ENCODE data around the gene BBC3. TPM values are rescaled to one million over a fixed set of nuclear protein-coding genes. Genes with fewer than 3 reads are reported as not detected.

The BBC3 gene
- polyA plus RNA-seq, 2 of the 4 experiments (the other 2 are of a cell fraction): 6.0 to 8.9 TPM

GRCh38 chr19:47268028-47268427 is 37.0 kb upstream of the BBC3 start:
- POLR2A ChIA-PET: no interaction called here
- TF ChIP-seq FOSL2 (IDR thresholded peaks at IDR 0.05): no peak
- TF ChIP-seq FOSL2 (CRISPR knock-in tag; IDR thresholded peaks at IDR 0.05): no peak
- TF ChIP-seq JUN (IDR thresholded peaks at IDR 0.05): no peak
- TF ChIP-seq NR3C1 (IDR thresholded peaks at IDR 0.05): no peak
- TF ChIP-seq ZFP36 (IDR thresholded peaks at IDR 0.05; ENCODE audit: borderline replicate concordance, partially characterized antibody): no peak
- FAIRE-seq: no peak
- Histone ChIP-seq H3K4me3 (no peak overlapping the region), H3K4me2 (no peak overlapping the region), H3K9me3 (no peaks in the 10 kb centered on the region), H3K4me1 (peaks cover 8% of the 10 kb centered on the region; the same call in 2 of the 3 replicates), H3K27ac (no peak overlapping the region)
- 87% methylated on average over 6 of the region's 6 CpGs for WGBS (ENCODE audit: missing lambda C conversion rate)
- no peak for ATAC-seq
- CTCF ChIA-PET: interaction anchor here (0.9 to 7.2 kb wide), 7 partner anchors 14 to 81 kb away, joined by 3 to 32 read pairs (median 5); partner anchors contain the start of gene DHX34
- no peak for DNase-seq (ENCODE audit: low read depth in 1 of 2, low spot score in 1 of 2)

DNA sequence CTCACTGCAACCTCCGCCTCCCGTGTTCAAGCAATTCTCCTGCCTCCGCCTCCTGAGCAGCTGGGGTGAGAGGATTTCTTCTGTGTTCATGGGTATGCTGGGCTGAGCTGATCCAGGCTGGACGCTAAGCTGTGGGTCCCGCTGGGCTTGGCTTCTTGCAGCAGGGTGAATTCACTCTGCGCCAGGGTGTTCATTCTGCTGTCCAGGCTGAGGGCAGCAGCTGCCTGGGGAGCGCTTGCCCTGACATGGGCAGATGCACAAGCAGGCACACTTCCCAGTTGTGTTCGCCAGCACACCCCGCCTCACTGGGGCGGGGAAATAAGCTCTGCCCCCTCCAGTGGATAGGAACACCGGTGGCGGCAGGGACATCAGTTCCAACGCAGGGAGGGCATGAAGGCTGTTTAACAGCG is 36.4 kb upstream of the BBC3 start:
- no peak overlapping the region for H3K4me2 ChIP-seq
- TF ChIP-seq, protein P1, sequence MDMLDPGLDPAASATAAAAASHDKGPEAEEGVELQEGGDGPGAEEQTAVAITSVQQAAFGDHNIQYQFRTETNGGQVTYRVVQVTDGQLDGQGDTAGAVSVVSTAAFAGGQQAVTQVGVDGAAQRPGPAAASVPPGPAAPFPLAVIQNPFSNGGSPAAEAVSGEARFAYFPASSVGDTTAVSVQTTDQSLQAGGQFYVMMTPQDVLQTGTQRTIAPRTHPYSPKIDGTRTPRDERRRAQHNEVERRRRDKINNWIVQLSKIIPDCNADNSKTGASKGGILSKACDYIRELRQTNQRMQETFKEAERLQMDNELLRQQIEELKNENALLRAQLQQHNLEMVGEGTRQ (IDR thresholded peaks at IDR 0.05): no peak
- TF ChIP-seq HES2 (IDR thresholded peaks at IDR 0.05) (no peak), BCL3 (IDR thresholded peaks at IDR 0.05) (no peak), CHD4 (IDR thresholded peaks at IDR 0.05; ENCODE audit: borderline replicate concordance) (no peak), RFX5 (IDR thresholded peaks at IDR 0.05) (no peak), EHMT2 (IDR thresholded peaks at IDR 0.05; ENCODE audit: low read depth) (no peak)
- CTCF ChIA-PET: interaction anchor here (0.8 to 7.2 kb wide), 8 partner anchors 8 to 124 kb away, joined by 3 to 32 read pairs (median 5); partner anchors contain the start of genes DHX34 and INAFM1
- no peak for ATAC-seq
- FAIRE-seq: no peak
- H3K4me1 ChIP-seq: peaks cover 2% of the 10 kb centered on the region; the same call in 1 of the 3 replicates
- POLR2A ChIA-PET: no interaction called here
- H3K27ac ChIP-seq: no peak overlapping the region
- no peak for DNase-seq (ENCODE audit: low read depth in 1 of 2, low spot score in 1 of 2)
- no peaks in the 10 kb centered on the region for H3K9me3 ChIP-seq
- no peak overlapping the region for H3K4me3 ChIP-seq
- 96% methylated on average over 14 of the region's 14 CpGs for WGBS (ENCODE audit: missing lambda C conversion rate)

- 92% methylated on average over 21 of the region's 21 CpGs for WGBS (ENCODE audit: missing lambda C conversion rate)
- Histone ChIP-seq H3K9me3 (no peaks in the 10 kb centered on the region), H3K4me2 (no peak overlapping the region), H3K4me3 (no peak overlapping the region), H3K27ac (no peak overlapping the region), H3K4me1 (no peaks in the 10 kb centered on the region)
- ChIA-PET CTCF (interaction anchor here (0.6 to 7.2 kb wide), 9 partner anchors 9 to 125 kb away, joined by 3 to 32 read pairs (median 5); partner anchors contain the start of genes DHX34 and INAFM1), POLR2A (interaction anchor here (1.2 to 1.9 kb wide), 2 partner anchors 8 to 10 kb away, joined by 4 to 12 read pairs; partner anchors contain the start of gene CCDC9)
- no peak for TF ChIP-seq POLR2AphosphoS2 (conservative IDR thresholded peaks at IDR 0.05; ENCODE audit: low read length)
- no peak for TF ChIP-seq RAD21 (conservative IDR thresholded peaks at IDR 0.05 in 1 of 2, IDR thresholded peaks at IDR 0.05 in 1 of 2)
- TF ChIP-seq, protein P2, sequence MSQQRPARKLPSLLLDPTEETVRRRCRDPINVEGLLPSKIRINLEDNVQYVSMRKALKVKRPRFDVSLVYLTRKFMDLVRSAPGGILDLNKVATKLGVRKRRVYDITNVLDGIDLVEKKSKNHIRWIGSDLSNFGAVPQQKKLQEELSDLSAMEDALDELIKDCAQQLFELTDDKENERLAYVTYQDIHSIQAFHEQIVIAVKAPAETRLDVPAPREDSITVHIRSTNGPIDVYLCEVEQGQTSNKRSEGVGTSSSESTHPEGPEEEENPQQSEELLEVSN (IDR thresholded peaks at IDR 0.05; ENCODE audit: borderline replicate concordance, low read depth): no peak
- TF ChIP-seq, protein P1 (IDR thresholded peaks at IDR 0.05): no peak
- no peak for TF ChIP-seq KDM5A (IDR thresholded peaks at IDR 0.05)
- no peak for TF ChIP-seq CHD2 (IDR thresholded peaks at IDR 0.05; ENCODE audit: low read length, partially characterized antibody)
- TF ChIP-seq RARB (CRISPR knock-in tag; IDR thresholded peaks at IDR 0.05): no peak
- TF ChIP-seq MYC (IDR thresholded peaks at IDR 0.05; ENCODE audit: borderline replicate concordance, low read length): no peak
- no peak for TF ChIP-seq CHD4 (IDR thresholded peaks at IDR 0.05; ENCODE audit: borderline replicate concordance)
- TF ChIP-seq FOSL2 (IDR thresholded peaks at IDR 0.05): no peak
- no peak for TF ChIP-seq FOSL2 (CRISPR knock-in tag; IDR thresholded peaks at IDR 0.05)
- TF ChIP-seq EHMT2 (IDR thresholded peaks at IDR 0.05; ENCODE audit: low read depth): no peak
- no peak for TF ChIP-seq RFX5 (IDR thresholded peaks at IDR 0.05)
- TF ChIP-seq NFE2L2 (conservative IDR thresholded peaks at IDR 0.05; ENCODE audit: low read length): no peak
- no peak; a peak in 1 of 6 replicates for ATAC-seq
- DNase-seq (ENCODE audit: low read depth in 1 of 2, low spot score in 1 of 2): no peak
- no peak for FAIRE-seq
These were observed 35.5 kb upstream of the BBC3 start for GRCh38 chr19:47266401-47266941.

Measured in A549 (cell line).